Dermis blood vessel endothelial cell (primary cell): Measurements from ENCODE around the gene POLR2L. TPM values are rescaled to one million over a fixed set of nuclear protein-coding genes. Genes with fewer than 3 reads are reported as not detected.

Source experiments
- DNase-seq: peaks from one replicate; pipeline ENCODE4 v3.0.0; 2010
- total RNA-seq: library from RNA; depleted of rRNA; stranded (reverse); fragments of >200 nt; gene quantifications from 2 replicates; pipeline ENCODE4 v1.2.3, GENCODE V29; 2014

Gene POLR2L
- total RNA-seq, 1 donor from 2014 or later: 81.9 TPM

- DNase-seq: no peak
Observed at GRCh38 chr11:868802-869201, 26.5 kb upstream of the POLR2L start.

GRCh38 chr11:868394-868793 lies 26.1 kb upstream of the POLR2L start:
- no peak for DNase-seq

- DNase-seq: no peak
Observed at GRCh38 chr11:867856-868358, 25.6 kb upstream of the POLR2L start.

- no peak for DNase-seq
Observed at GRCh38 chr11:866481-866880, 24.2 kb upstream of the POLR2L start.

- no peak for DNase-seq
Observed at GRCh38 chr11:865462-866430, 23.4 kb upstream of the POLR2L start.

GRCh38 chr11:864898-865297 lies 22.6 kb upstream of the POLR2L start:
- no peak for DNase-seq

- DNase-seq: no peak
Observed at GRCh38 chr11:863910-864827, 21.8 kb upstream of the POLR2L start.

GRCh38 chr11:863023-863909 lies 20.9 kb upstream of the POLR2L start:
- no peak for DNase-seq

- DNase-seq: no peak
Observed at GRCh38 chr11:862696-863022, 20.3 kb upstream of the POLR2L start.

GRCh38 chr11:862081-862661 lies 19.8 kb upstream of the POLR2L start:
- no peak for DNase-seq

- no peak for DNase-seq
Observed at GRCh38 chr11:861105-861479, 18.8 kb upstream of the POLR2L start.

GRCh38 chr11:860234-861104 lies 18.1 kb upstream of the POLR2L start:
- no peak for DNase-seq

- peak; percentile 70 for DNase-seq
Observed at GRCh38 chr11:859394-860131, 17.2 kb upstream of the POLR2L start.

GRCh38 chr11:858762-859339 lies 16.5 kb upstream of the POLR2L start:
- no peak for DNase-seq

- DNase-seq: no peak
Observed at GRCh38 chr11:858053-858761, 15.9 kb upstream of the POLR2L start.

GRCh38 chr11:856397-856796 lies 14.1 kb upstream of the POLR2L start:
- DNase-seq: no peak

GRCh38 chr11:855796-856195 lies 13.5 kb upstream of the POLR2L start:
- no peak for DNase-seq

- DNase-seq: no peak
Observed at GRCh38 chr11:855330-855674, 13.0 kb upstream of the POLR2L start.
